Measurements from ENCODE around the gene ADGRG1.

DNA sequence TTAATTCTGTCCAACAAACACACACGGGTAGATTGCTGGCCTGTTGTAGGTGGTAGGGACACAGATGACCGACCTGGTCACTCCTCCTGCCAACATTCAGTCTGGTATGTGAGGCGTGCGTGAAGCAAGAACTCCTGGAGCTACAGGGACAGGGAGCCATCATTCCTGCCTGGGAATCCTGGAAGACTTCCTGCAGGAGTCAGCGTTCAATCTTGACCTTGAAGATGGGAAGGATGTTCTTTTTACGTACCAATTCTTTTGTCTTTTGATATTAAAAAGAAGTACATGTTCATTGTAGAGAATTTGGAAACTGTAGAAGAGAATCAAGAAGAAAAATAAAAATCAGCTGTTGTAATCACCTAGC is 36.2 kb downstream of the ADGRG1 start:
- TF ChIP-seq POLR2A (IDR thresholded peaks at IDR 0.05; ENCODE audit: low read length) (no peak), GATA1 (IDR thresholded peaks at IDR 0.05; ENCODE audit: low read depth, low read length) (no peak)
